Thyroid gland (tissue), 4 donors: Measurements from ENCODE around the gene TAOK1. TPM values are rescaled to one million over a fixed set of nuclear protein-coding genes. Genes with fewer than 3 reads are reported as not detected.

Experiments
- DNase-seq, 2 donors: peaks; one replicate each; pipeline ENCODE4 v3.0.0-alpha.2; 2019
- H3K27ac ChIP-seq, 3 donors: fragments of 200-600 bp; sonication (generic); 1 replicate in 2 of 3; 2 replicates in 1 of 3; pipeline ENCODE4 v1.5.1; 2016 to 2019; ENCODE audit warnings: mild to moderate bottlenecking in 1 of 3, moderate library complexity in 1 of 3
- H3K27me3 ChIP-seq: fragments of 200-600 bp; sonication (generic); one replicate; pipeline ENCODE4 v1.5.1; 2019
- H3K36me3 ChIP-seq, 2 donors: fragments of 200-600 bp; sonication (generic); one replicate each; pipeline ENCODE4 v1.5.1; 2016 to 2019
- H3K4me1 ChIP-seq, 2 donors: fragments of 200-600 bp; sonication (generic); one replicate each; pipeline ENCODE4 v1.5.1; 2017 to 2019
- H3K4me3 ChIP-seq, 3 donors: fragments of 200-600 bp; sonication (generic); replicated peaks in 1 of 3; 1 replicate in 2 of 3; 2 replicates in 1 of 3; pipeline ENCODE4 v1.5.1; 2016; ENCODE audit warnings: mild to moderate bottlenecking in 1 of 3
- H3K9me3 ChIP-seq: fragments of 200-600 bp; sonication (generic); one replicate; pipeline ENCODE4 v1.5.1; 2017
- CTCF ChIP-seq, 6 experiments: fragments of 200-600 bp in 3 of 6; fragments of 450-650 bp in 3 of 6; sonication (generic) in 3 of 6; IDR thresholded peaks; one replicate each; pipeline ENCODE4 v1.5.1; 2016 to 2019; ENCODE audit warnings: antibody characterized with exemption in 6 of 6, mild to moderate bottlenecking in 2 of 6, inconsistent platforms in 1 of 6, moderate library complexity in 1 of 6
- POLR2A ChIP-seq, 2 donors: fragments of 450-650 bp; IDR thresholded peaks; one replicate each; pipeline ENCODE4 v1.6.1; 2017; ENCODE audit warnings: antibody characterized with exemption in 2 of 2, mild to moderate bottlenecking in 2 of 2, moderate library complexity in 1 of 2
- WGBS, 2 donors: methylation state at CpG; one replicate each; pipeline ENCODE4 v1.1.5; 2017; 5-methylcytosine and 5-hydroxymethylcytosine counted together
- intact Hi-C: fragments of 100-400 bp; cut with DNase I; formaldehyde crosslinking; loops from one replicate; pipeline ENCODE4 v1.15.1; 2023
- total RNA-seq, 4 donors: library from RNA; depleted of rRNA; stranded (reverse); fragments of >200 nt; gene quantifications; one replicate each; pipeline ENCODE4 v1.2.3, GENCODE V29; 2016

Gene TAOK1
- total RNA-seq, 4 donors from 2014 or later: 62.9 to 87.5 (median 68.8) TPM

GRCh38 chr17:29546085-29546484, 155.9 kb downstream of the TAOK1 start:
- WGBS, 2 donors: 90 to 96% methylated on average over 1 of the region's 1 CpG
- Histone ChIP-seq H3K36me3 (peaks cover 7 to 8% of the 10 kb centered on the region in 2 donors), H3K27ac (peak overlapping the region in 1 of 3 donors; percentile 3), H3K27me3 (no peaks in the 10 kb centered on the region), H3K4me3 (no peak overlapping the region), H3K9me3 (no peaks in the 10 kb centered on the region), H3K4me1 (peaks cover 24 to 27% of the 10 kb centered on the region in 2 donors)
- no peak for TF ChIP-seq CTCF (IDR thresholded peaks at IDR 0.05)
- no peak for TF ChIP-seq POLR2A (IDR thresholded peaks at IDR 0.05)
- intact Hi-C loops: no loop called here
- no peak for DNase-seq

- TF ChIP-seq CTCF (IDR thresholded peaks at IDR 0.05) (no peak), POLR2A (IDR thresholded peaks at IDR 0.05) (no peak)
- no peaks in the 10 kb centered on the region for H3K27me3 ChIP-seq
- 45 to 47% methylated on average over 1 of the region's 1 CpG for WGBS, 2 donors
- H3K27ac ChIP-seq: no peak overlapping the region
- no peak overlapping the region for H3K4me3 ChIP-seq
- DNase-seq: no peak
- intact Hi-C loops: no loop called here
- peaks cover 24 to 27% of the 10 kb centered on the region in 2 donors for H3K4me1 ChIP-seq
- no peaks in the 10 kb centered on the region for H3K9me3 ChIP-seq
- peaks cover 7 to 8% of the 10 kb centered on the region in 2 donors for H3K36me3 ChIP-seq
These were observed 156.7 kb downstream of the TAOK1 start for GRCh38 chr17:29546830-29547229.

GRCh38 chr17:29549177-29549923, 159.2 kb downstream of the TAOK1 start:
- Histone ChIP-seq H3K4me1 (peaks cover 22% of the 10 kb centered on the region in 2 donors), H3K9me3 (no peaks in the 10 kb centered on the region), H3K27me3 (no peaks in the 10 kb centered on the region), H3K4me3 (no peak overlapping the region), H3K36me3 (no peaks in the 10 kb centered on the region), H3K27ac (no peak overlapping the region)
- no peak for DNase-seq
- 34 to 41% methylated on average over 5 of the region's 5 CpGs for WGBS, 2 donors
- intact Hi-C loops: no loop called here
- TF ChIP-seq CTCF (IDR thresholded peaks at IDR 0.05) (no peak), POLR2A (IDR thresholded peaks at IDR 0.05) (no peak)

GRCh38 chr17:29555840-29556239, 165.7 kb downstream of the TAOK1 start:
- no peaks in the 10 kb centered on the region for H3K9me3 ChIP-seq
- no peak overlapping the region for H3K27ac ChIP-seq
- intact Hi-C loops: no loop called here
- no peaks in the 10 kb centered on the region for H3K27me3 ChIP-seq
- no peaks in the 10 kb centered on the region for H3K36me3 ChIP-seq
- peaks cover 6 to 10% of the 10 kb centered on the region in 2 donors for H3K4me1 ChIP-seq
- TF ChIP-seq CTCF (IDR thresholded peaks at IDR 0.05) (no peak), POLR2A (IDR thresholded peaks at IDR 0.05) (no peak)
- 73 to 80% methylated on average over 3 of the region's 3 CpGs for WGBS, 2 donors
- no peak for DNase-seq
- H3K4me3 ChIP-seq: no peak overlapping the region

- Histone ChIP-seq H3K4me1 (peaks cover 6 to 10% of the 10 kb centered on the region in 2 donors), H3K36me3 (peaks cover 0 to 1% of the 10 kb centered on the region in 2 donors), H3K27me3 (no peaks in the 10 kb centered on the region), H3K4me3 (no peak overlapping the region), H3K27ac (peak overlapping the region in 1 of 3 donors; percentile 32), H3K9me3 (no peaks in the 10 kb centered on the region)
- intact Hi-C loops: no loop called here
- TF ChIP-seq CTCF (IDR thresholded peaks at IDR 0.05) (no peak), POLR2A (IDR thresholded peaks at IDR 0.05) (no peak)
- no peak for DNase-seq
- WGBS, 2 donors: 100% methylated on average over 1 of the region's 1 CpG
These were observed 167.0 kb downstream of the TAOK1 start for GRCh38 chr17:29557085-29557738.
